SK-N-SH treated with all-trans-retinoic acid at 6 μM for 48 hours (cell line): ENCODE results near the gene CTCF.

Source experiments
- ARNTL ChIP-seq: fragments of 450-650 bp; formaldehyde crosslinking; IDR thresholded peaks from 2 replicates; pipeline ENCODE4 v1.5.0; 2020; ENCODE audit warnings: low read depth, mild to moderate bottlenecking, moderate library complexity, borderline replicate concordance
- CSDC2 ChIP-seq: fragments of 250-450 bp; sonication (Bioruptor Pico); IDR thresholded peaks from 2 replicates; pipeline ENCODE4 v1.5.0; 2020; ENCODE audit warnings: mild to moderate bottlenecking, moderate library complexity
- GLIS3 ChIP-seq: fragments of 250-450 bp; sonication (Bioruptor Pico); IDR thresholded peaks from 2 replicates; pipeline ENCODE4 v1.5.0; 2020; ENCODE audit warnings: mild to moderate bottlenecking, moderate library complexity
- ISL1 ChIP-seq: fragments of 250-450 bp; sonication (Bioruptor Pico); IDR thresholded peaks from 2 replicates; pipeline ENCODE4 v2.1.2; 2022; ENCODE audit warnings: mild to moderate bottlenecking, moderate library complexity
- OSR1 ChIP-seq: fragments of 250-450 bp; sonication (Bioruptor Pico); IDR thresholded peaks from 2 replicates; pipeline ENCODE4 v1.8.0; 2022; ENCODE audit warnings: moderate library complexity, mild to moderate bottlenecking, inconsistent platforms
- RARB ChIP-seq: fragments of 250-450 bp; sonication (Bioruptor Pico); IDR thresholded peaks from 2 replicates; pipeline ENCODE4 v1.8.0; 2021; ENCODE audit warnings: mild to moderate bottlenecking, moderate library complexity
- TF ChIP-seq, protein P1 (sequence below): fragments of 250-450 bp; sonication (Bioruptor Pico); IDR thresholded peaks from 2 replicates; pipeline ENCODE4 v1.8.0; 2021; ENCODE audit warnings: low read depth, mild to moderate bottlenecking, moderate library complexity, borderline replicate concordance
- TF ChIP-seq, protein P2 (sequence below): fragments of 250-450 bp; sonication (Bioruptor Pico); IDR thresholded peaks from 2 replicates; pipeline ENCODE4 v1.8.0; 2020; ENCODE audit warnings: mild to moderate bottlenecking, moderate library complexity, borderline replicate concordance

DNA sequence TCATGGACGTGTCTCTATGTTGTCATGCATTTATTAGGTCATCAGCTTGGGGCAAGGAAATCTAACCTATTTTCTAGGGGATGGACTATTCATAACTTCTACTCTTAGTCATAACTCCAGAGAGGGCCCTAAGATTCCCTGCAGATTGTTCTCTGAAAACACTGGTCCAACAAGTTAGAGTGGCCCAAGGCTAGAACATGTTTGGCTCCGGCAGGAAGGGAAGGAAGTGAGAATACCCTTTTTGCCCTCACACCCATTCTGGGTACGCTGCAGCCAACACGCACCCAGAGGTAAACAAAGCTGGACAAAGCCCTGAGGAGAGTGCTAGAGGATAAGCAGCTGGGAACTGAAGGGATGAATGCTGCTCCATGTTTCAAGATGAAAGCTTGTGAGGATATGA is 114.2 kb downstream of the CTCF start:
- no peak for TF ChIP-seq GLIS3 (CRISPR knock-in tag)
- TF ChIP-seq, protein P1, sequence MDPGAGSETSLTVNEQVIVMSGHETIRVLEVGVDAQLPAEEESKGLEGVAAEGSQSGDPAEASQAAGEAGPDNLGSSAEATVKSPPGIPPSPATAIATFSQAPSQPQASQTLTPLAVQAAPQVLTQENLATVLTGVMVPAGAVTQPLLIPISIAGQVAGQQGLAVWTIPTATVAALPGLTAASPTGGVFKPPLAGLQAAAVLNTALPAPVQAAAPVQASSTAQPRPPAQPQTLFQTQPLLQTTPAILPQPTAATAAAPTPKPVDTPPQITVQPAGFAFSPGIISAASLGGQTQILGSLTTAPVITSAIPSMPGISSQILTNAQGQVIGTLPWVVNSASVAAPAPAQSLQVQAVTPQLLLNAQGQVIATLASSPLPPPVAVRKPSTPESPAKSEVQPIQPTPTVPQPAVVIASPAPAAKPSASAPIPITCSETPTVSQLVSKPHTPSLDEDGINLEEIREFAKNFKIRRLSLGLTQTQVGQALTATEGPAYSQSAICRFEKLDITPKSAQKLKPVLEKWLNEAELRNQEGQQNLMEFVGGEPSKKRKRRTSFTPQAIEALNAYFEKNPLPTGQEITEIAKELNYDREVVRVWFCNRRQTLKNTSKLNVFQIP (CRISPR knock-in tag): no peak
- TF ChIP-seq, protein P2, sequence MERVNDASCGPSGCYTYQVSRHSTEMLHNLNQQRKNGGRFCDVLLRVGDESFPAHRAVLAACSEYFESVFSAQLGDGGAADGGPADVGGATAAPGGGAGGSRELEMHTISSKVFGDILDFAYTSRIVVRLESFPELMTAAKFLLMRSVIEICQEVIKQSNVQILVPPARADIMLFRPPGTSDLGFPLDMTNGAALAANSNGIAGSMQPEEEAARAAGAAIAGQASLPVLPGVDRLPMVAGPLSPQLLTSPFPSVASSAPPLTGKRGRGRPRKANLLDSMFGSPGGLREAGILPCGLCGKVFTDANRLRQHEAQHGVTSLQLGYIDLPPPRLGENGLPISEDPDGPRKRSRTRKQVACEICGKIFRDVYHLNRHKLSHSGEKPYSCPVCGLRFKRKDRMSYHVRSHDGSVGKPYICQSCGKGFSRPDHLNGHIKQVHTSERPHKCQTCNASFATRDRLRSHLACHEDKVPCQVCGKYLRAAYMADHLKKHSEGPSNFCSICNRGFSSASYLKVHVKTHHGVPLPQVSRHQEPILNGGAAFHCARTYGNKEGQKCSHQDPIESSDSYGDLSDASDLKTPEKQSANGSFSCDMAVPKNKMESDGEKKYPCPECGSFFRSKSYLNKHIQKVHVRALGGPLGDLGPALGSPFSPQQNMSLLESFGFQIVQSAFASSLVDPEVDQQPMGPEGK (CRISPR knock-in tag): no peak
- no peak for TF ChIP-seq ARNTL (CRISPR knock-in tag)
- no peak for TF ChIP-seq RARB (CRISPR knock-in tag)
- TF ChIP-seq CSDC2: no peak
- TF ChIP-seq ISL1: no peak
- no peak for TF ChIP-seq OSR1 (CRISPR knock-in tag)
